Subcutaneous adipose tissue (tissue), 4 donors: ENCODE results near the gene CDKN2AIPNL. TPM values are rescaled to one million over a fixed set of nuclear protein-coding genes. Genes with fewer than 3 reads are reported as not detected.

Experiments used
- total RNA-seq, 4 donors: library from RNA; depleted of rRNA; stranded (reverse); fragments of >200 nt; gene quantifications; one replicate each; pipeline ENCODE4 v1.1.0, GENCODE V29; 2016
- TF ChIP-seq, protein P1 (sequence below): fragments of 450-650 bp; IDR thresholded peaks from one replicate; pipeline ENCODE4 v1.5.1; 2016; ENCODE audit warnings: low read depth, mild to moderate bottlenecking, control low read depth, antibody characterized with exemption, moderate library complexity

CDKN2AIPNL gene
- total RNA-seq, 4 donors from 2014 or later, result 13.8 to 18.7 (median 14.3) TPM

DNA sequence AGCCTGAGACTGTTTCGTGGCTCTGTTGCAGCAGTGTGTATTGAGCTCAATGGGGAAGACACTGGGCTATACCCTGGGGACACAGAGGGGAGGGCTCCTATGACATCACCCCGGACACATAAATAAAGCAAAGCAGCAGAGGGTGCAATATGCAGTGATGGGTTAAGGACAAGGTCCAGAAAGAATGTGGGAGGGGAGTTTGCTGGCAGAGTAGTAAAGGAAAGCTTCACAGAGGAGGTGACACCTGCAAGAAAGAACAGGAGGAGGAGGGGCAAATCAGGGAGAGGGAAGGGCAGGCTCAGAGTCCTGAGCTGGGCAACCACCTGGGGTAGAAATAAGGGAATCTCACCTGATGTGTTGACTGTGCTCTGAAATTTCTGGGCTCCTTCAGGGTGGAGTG is 35.3 kb upstream of the CDKN2AIPNL start:
- TF ChIP-seq, protein P1, sequence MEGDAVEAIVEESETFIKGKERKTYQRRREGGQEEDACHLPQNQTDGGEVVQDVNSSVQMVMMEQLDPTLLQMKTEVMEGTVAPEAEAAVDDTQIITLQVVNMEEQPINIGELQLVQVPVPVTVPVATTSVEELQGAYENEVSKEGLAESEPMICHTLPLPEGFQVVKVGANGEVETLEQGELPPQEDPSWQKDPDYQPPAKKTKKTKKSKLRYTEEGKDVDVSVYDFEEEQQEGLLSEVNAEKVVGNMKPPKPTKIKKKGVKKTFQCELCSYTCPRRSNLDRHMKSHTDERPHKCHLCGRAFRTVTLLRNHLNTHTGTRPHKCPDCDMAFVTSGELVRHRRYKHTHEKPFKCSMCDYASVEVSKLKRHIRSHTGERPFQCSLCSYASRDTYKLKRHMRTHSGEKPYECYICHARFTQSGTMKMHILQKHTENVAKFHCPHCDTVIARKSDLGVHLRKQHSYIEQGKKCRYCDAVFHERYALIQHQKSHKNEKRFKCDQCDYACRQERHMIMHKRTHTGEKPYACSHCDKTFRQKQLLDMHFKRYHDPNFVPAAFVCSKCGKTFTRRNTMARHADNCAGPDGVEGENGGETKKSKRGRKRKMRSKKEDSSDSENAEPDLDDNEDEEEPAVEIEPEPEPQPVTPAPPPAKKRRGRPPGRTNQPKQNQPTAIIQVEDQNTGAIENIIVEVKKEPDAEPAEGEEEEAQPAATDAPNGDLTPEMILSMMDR, result no peak

GRCh38 chr5:134445856-134446818 is 34.5 kb upstream of the CDKN2AIPNL start:
- TF ChIP-seq, protein P1, result no peak

DNA sequence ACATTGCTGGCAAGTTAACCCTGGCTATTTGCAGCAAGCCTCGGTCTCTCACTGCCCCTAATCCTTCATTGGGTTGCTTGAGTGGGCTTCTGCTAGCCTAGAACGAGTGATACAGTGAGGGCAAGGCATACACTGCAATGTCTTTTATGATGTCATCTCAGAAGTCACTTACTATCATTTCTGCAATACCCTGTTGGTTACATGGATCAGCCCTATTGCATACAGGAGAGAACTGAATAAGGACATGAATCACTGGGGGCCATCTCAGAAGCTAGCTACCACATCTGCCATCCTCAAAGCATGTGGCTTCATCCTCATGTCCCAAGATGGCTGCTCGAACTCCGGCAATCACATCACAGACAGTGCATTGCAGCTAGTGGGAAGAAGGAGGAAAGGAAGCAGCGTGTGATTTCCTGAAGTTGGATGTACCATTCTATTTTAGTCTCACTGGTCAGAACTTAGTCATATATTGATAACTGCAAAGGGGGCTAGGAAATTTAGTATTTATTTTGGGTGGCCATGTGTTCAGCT is 33.3 kb upstream of the CDKN2AIPNL start:
- TF ChIP-seq, protein P1, result no peak

DNA sequence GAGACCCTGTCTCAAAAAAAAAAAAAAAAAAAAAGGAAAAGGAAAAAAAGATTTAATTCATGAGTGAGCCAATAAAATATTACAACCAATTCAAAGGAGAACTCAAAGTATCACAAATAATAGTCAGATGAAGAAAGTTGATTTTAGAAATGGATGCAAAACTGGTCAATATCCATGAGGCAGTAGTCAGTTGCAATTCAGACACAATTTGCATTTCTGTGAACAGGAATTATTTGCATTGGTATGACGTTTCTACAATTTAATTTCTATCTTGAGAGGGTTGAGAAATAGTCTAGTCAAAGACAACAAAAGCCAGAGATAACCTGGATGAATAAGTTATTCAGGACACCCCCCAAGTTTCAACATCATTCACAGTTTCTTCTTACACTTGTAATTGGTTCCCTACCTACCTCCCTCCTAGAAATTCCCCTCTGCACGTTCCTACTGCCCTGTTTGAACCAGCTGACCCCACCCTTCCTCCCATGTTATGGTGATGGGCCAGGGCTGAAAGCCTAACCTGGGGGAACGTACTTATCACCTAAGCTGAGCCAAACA is 28.6 kb upstream of the CDKN2AIPNL start:
- TF ChIP-seq, protein P1, result no peak

DNA sequence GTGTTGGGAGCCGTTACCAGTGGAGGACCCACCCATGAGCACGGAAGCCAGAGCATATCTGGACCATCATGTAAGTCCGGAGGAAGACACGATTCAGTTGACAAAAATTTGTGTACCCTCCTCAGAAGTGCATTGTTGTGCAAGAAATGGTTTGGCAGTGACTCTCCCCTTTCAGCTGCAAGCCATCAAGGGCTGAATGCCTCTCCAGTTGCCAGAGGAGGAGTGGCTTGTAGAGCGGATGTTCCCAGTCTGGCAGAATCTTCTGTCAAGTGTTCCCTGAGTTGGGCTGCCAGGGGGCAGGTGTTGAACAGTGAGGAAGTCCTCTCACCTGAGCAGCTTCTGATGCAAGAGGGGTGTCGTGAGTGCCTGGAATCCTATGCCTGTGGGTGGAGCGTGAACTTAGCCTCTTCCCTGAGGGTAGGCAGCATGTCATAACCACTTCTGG is 27.6 kb upstream of the CDKN2AIPNL start:
- TF ChIP-seq, protein P1, result no peak

DNA sequence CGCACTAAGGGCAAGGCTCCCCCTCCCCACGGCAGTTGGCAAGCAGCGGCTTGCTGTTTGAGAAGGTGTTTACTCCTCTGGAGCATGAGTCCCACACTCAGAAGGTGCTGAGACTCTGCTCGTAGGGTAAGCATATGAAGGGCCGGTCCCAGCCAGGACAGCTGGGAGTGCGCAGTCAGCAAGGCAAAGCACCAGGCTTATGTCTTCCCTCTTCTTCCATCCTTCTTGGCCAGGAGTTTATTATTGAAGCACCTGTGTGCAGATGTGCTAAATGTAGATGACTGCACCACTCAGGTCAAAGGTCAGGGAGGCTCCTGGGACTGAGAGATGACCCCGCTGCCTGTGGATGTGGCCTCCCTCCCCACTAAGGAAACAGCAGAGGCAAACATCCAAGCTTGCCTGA is 27.0 kb upstream of the CDKN2AIPNL start:
- TF ChIP-seq, protein P1, result no peak
